ENCODE results near the gene CNTNAP5. TPM values are rescaled to one million over a fixed set of nuclear protein-coding genes. Genes with fewer than 3 reads are reported as not detected.

CNTNAP5 gene
- total and polyA plus RNA-seq, 2 donors (not counting 1 experiment from before 2014, with no cell fraction given), result not detected

DNA sequence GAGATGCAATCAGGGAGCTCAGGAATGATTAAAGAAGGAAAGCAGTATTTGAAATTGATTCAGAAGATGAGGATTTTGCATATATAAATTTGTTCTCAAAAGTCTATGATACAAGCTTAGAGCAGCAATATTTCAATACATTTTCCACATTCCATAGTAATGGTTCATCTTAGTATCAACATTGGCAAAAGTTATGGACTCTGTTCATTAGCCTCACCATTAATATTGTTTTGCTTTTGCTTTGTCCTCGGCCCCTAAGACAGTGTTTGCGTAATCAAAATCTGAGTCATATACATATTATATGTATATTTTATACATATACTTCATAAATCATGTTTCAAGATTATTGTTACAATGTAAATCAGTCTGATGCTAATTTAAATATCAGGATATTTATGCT, 176.6 kb downstream of the CNTNAP5 start:
- ATAC-seq (ENCODE audit: low read depth) (no peak), DNase-seq (no peak)
- Histone ChIP-seq H3K27me3 (replicated peaks in 1 of 4; ENCODE audit: control extremely low read depth in 1 of 4, control insufficient read depth in 3 of 4, insufficient read depth in 4 of 4, low read length in 3 of 4) (no peaks in the 10 kb centered on the region), H2AFZ (ENCODE audit: insufficient read depth, low read depth, low read length, poor library complexity, severe bottlenecking) (no peak overlapping the region), H4K20me1 (ENCODE audit: control insufficient read depth, insufficient read depth, low read length, poor library complexity, severe bottlenecking) (no peaks in the 10 kb centered on the region), H3K36me3 (replicated peaks in 1 of 2; ENCODE audit: control extremely low read depth in 1 of 2, control insufficient read depth in 1 of 2, extremely low read depth in 1 of 2, insufficient read depth in 2 of 2, low read length in 1 of 2) (no peaks in the 10 kb centered on the region), H3K4me1 (ENCODE audit: control insufficient read depth in 2 of 2, insufficient read depth in 2 of 2, low read length in 2 of 2) (no peaks in the 10 kb centered on the region), H3K4me3 (ENCODE audit: control extremely low read depth in 1 of 5, extremely low read depth in 1 of 5, insufficient read depth in 1 of 5, low read depth in 2 of 5, low read length in 4 of 5) (no peak overlapping the region), H3K79me2 (ENCODE audit: control insufficient read depth, insufficient read depth, low read length) (no peaks in the 10 kb centered on the region), H3K4me2 (replicated peaks; ENCODE audit: low read depth, low read length, poor library complexity, severe bottlenecking) (no peak overlapping the region), H3K27ac (ENCODE audit: low read length in 2 of 2) (no peak overlapping the region), H3K9ac (ENCODE audit: low read length) (no peak overlapping the region), H3K9me3 (ENCODE audit: control extremely low read depth in 1 of 3, control insufficient read depth in 2 of 3, insufficient read depth in 1 of 3, low read length in 2 of 3) (peaks cover 0 to 6% (median 2%) of the 10 kb centered on the region in 3 donors)
- WGBS (ENCODE audit: insufficient coverage), result no CpG with 5 or more reads among the region's 2 CpGs
- no peak overlapping the region for H3K27ac Mint-ChIP-seq
- ChIA-PET CTCF (no interaction called here), POLR2A (no interaction called here)
- H3K4me3 Mint-ChIP-seq, result no peak overlapping the region
- H3K4me1 Mint-ChIP-seq, result no peaks in the 10 kb centered on the region
- H3K27me3 Mint-ChIP-seq, result no peaks in the 10 kb centered on the region
- TF ChIP-seq EZH2 (IDR thresholded peaks at IDR 0.05; ENCODE audit: borderline replicate concordance, insufficient read depth, low read depth, low read length, poor library complexity, severe bottlenecking), result no peak
- intact Hi-C loops (cut with micrococcal nuclease), result no loop called here
- peaks cover 3% of the 10 kb centered on the region for H3K9me3 Mint-ChIP-seq (ENCODE audit: insufficient read depth)

DNA sequence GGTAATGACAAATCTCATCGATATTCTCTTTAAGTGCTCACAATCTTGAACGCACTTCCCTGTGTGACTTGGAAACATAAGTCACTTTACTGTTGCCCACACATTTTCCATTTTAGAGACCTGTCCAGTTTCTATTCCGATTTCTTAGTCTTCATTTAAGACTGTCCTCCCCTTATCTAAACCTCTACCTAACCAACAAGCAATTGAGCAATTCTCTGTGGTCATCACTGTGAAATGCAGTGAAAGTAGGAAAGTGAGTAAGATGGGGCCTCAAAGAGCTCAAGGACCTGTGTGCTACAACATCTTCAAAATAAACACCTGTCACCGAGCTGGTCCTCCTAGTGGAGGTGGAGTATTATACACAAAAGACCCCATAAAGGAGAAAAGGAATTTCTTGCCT, 184.4 kb downstream of the CNTNAP5 start:
- Histone ChIP-seq H3K4me3 (ENCODE audit: control extremely low read depth in 1 of 5, extremely low read depth in 1 of 5, insufficient read depth in 1 of 5, low read depth in 2 of 5, low read length in 4 of 5) (no peak overlapping the region), H2AFZ (ENCODE audit: insufficient read depth, low read depth, low read length, poor library complexity, severe bottlenecking) (no peak overlapping the region), H3K9ac (ENCODE audit: low read length) (no peak overlapping the region), H3K9me3 (ENCODE audit: control extremely low read depth in 1 of 3, control insufficient read depth in 2 of 3, insufficient read depth in 1 of 3, low read length in 2 of 3) (peaks cover 0 to 3% (median 0%) of the 10 kb centered on the region in 3 donors), H3K79me2 (ENCODE audit: control insufficient read depth, insufficient read depth, low read length) (no peaks in the 10 kb centered on the region), H3K27me3 (replicated peaks in 1 of 4; ENCODE audit: control extremely low read depth in 1 of 4, control insufficient read depth in 3 of 4, insufficient read depth in 4 of 4, low read length in 3 of 4) (no peaks in the 10 kb centered on the region), H4K20me1 (ENCODE audit: control insufficient read depth, insufficient read depth, low read length, poor library complexity, severe bottlenecking) (no peaks in the 10 kb centered on the region), H3K4me1 (ENCODE audit: control insufficient read depth in 2 of 2, insufficient read depth in 2 of 2, low read length in 2 of 2) (no peaks in the 10 kb centered on the region), H3K27ac (ENCODE audit: low read length in 2 of 2) (no peak overlapping the region), H3K36me3 (replicated peaks in 1 of 2; ENCODE audit: control extremely low read depth in 1 of 2, control insufficient read depth in 1 of 2, extremely low read depth in 1 of 2, insufficient read depth in 2 of 2, low read length in 1 of 2) (no peaks in the 10 kb centered on the region), H3K4me2 (replicated peaks; ENCODE audit: low read depth, low read length, poor library complexity, severe bottlenecking) (no peak overlapping the region)
- POLR2A ChIA-PET, result no interaction called here
- WGBS (ENCODE audit: insufficient coverage), result 94% methylated on average over 2 of the region's 4 CpGs
- H3K4me1 Mint-ChIP-seq, result no peaks in the 10 kb centered on the region
- CTCF ChIA-PET, result no interaction called here
- peaks cover 3% of the 10 kb centered on the region for H3K9me3 Mint-ChIP-seq (ENCODE audit: insufficient read depth)
- no peak overlapping the region for H3K27ac Mint-ChIP-seq
- H3K4me3 Mint-ChIP-seq, result no peak overlapping the region
- ATAC-seq (ENCODE audit: low read depth) (no peak), DNase-seq (no peak)
- TF ChIP-seq, protein P1, sequence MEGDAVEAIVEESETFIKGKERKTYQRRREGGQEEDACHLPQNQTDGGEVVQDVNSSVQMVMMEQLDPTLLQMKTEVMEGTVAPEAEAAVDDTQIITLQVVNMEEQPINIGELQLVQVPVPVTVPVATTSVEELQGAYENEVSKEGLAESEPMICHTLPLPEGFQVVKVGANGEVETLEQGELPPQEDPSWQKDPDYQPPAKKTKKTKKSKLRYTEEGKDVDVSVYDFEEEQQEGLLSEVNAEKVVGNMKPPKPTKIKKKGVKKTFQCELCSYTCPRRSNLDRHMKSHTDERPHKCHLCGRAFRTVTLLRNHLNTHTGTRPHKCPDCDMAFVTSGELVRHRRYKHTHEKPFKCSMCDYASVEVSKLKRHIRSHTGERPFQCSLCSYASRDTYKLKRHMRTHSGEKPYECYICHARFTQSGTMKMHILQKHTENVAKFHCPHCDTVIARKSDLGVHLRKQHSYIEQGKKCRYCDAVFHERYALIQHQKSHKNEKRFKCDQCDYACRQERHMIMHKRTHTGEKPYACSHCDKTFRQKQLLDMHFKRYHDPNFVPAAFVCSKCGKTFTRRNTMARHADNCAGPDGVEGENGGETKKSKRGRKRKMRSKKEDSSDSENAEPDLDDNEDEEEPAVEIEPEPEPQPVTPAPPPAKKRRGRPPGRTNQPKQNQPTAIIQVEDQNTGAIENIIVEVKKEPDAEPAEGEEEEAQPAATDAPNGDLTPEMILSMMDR (IDR thresholded peaks at IDR 0.05), result no peak
- no peak for TF ChIP-seq EZH2 (IDR thresholded peaks at IDR 0.05; ENCODE audit: borderline replicate concordance, insufficient read depth, low read depth, low read length, poor library complexity, severe bottlenecking)
- intact Hi-C loops (cut with micrococcal nuclease), result no loop called here
- H3K27me3 Mint-ChIP-seq, result no peaks in the 10 kb centered on the region
